T-helper 17 cell (primary cell): ENCODE results near the gene AGRN. TPM values are rescaled to one million over a fixed set of nuclear protein-coding genes. Genes with fewer than 3 reads are reported as not detected.
"Not testable (repeated sequence)": the region's sequence is repeated elsewhere in the genome, so short reads cannot be mapped to it uniquely, and the experiment has no call there.

Experiments
- ATAC-seq: fragments of 150-1000 bp; cut with Tn5 transposase; 2 replicates; pipeline ENCODE4 v1.10.0; 2021; ENCODE audit warnings: mild to moderate bottlenecking, moderate library complexity
- DNase-seq, 3 donors: peaks; one replicate each; pipeline versions ENCODE4 v3.0.0 to v3.0.0-alpha.2; 2020 to 2021
- H3K9me3 ChIP-seq: one replicate; pipeline ENCODE4 v1.7.0; 2013; ENCODE audit warnings: low read length, mild to moderate bottlenecking; ENCODE audit not compliant: control insufficient read depth, poor library complexity, severe bottlenecking
- H3K27ac Mint-ChIP-seq: one replicate; pipeline ENCODE4 v1.8.0; 2022; ENCODE audit warnings: mild to moderate bottlenecking, moderate library complexity, mixed read lengths
- H3K27me3 Mint-ChIP-seq: one replicate; pipeline ENCODE4 v1.8.0; 2022; ENCODE audit warnings: mixed read lengths
- H3K36me3 Mint-ChIP-seq: one replicate; pipeline ENCODE4 v1.8.0; 2022; ENCODE audit warnings: low read depth, mixed read lengths
- H3K4me1 Mint-ChIP-seq: one replicate; pipeline ENCODE4 v1.8.0; 2022; ENCODE audit warnings: mild to moderate bottlenecking, mixed read lengths
- H3K4me3 Mint-ChIP-seq: one replicate; pipeline ENCODE4 v1.8.0; 2022; ENCODE audit warnings: mild to moderate bottlenecking, moderate library complexity, mixed read lengths
- total RNA-seq, 4 donors: library from RNA in 2 of 4; stranded (reverse) in 2 of 4; gene quantifications; one replicate each; pipeline ENCODE4 v1.2.3 and lab custom pipeline; 2022 to 2026

The AGRN gene
- total RNA-seq, 2 donors from 2014 or later = 1.2 to 1.4 TPM

DNA sequence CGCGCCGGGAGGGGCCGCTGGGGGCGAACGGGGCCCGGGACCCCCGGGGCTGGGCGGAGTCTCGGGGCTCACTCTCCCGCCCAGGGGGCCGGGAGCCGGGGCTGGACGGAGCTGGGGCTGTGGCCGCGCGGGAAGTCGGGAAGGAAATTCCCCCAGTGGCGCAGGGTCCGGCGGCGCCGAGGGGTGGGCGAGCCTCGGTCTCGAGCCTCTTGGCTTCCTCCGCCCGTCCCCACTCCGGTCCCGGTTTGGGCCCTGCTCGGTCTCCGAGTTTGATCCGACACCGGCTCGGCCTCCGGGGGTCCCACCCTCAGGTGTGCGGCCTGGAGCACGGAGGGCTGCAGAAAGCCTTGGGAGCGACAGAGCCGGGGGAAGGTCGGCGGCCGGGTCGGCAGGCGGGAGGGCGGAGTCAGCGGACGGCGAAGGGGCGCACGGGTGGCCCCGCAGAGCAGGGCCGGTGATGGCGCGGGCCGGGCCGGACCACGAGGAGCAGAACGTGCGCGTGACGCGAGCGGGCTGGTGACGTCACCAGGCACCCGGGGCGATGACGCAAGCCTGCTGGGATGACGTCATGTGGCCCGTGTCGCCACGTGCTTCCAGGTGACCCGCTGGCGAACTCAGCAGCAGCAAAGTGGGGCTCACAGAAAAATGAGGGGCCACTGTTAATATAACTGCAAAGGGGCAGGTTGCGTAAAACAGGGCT lies 19.4 kb upstream of the AGRN start:
- Mint-ChIP-seq H3K4me1 (peaks cover 18% of the 10 kb centered on the region), H3K27ac (peak overlapping the region; percentile 82), H3K27me3 (peaks cover 21% of the 10 kb centered on the region), H3K4me3 (peak overlapping the region; percentile 80), H3K36me3 (peaks cover 4% of the 10 kb centered on the region)
- no peaks in the 10 kb centered on the region for H3K9me3 ChIP-seq
- DNase-seq = peak; percentile 54 to 72 (median 64)
- ATAC-seq = peak; percentile 58

DNA sequence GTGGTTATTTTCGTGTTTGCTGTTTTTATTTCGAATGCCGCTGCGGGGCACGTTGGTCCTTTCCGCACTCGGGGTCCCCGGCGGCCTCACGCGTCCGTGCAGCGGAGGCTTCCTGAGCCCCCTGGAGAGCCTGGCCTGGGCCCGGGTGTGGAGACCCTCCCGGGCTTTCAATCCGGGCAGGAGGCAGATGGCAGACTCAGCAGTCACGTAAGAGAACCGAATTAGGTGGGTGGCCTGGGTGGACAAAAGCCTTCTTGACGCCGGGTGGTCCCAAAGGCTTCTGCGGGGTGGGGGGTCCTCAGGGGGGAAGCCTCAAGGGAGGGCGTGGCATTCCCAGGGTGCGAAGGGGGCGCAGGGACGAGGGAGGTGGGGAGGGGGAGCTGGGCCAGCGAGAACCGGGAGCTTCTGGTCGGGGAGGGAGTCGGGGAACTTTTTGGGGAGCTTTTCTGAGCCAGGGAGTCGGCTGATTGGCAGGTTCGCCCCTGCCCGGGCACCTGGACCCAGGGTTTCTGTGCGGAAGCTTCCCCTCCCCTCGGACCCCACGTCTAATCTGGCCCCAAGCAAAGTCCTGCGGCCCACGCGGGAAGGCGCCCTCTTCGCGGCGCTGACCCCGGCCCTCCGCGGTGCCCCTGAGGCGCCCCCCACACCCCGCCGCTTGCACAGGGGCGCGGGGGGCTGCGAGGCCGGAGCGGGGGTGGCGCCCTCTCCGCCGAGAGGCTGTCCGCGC lies 18.7 kb upstream of the AGRN start:
- ATAC-seq = no peak
- H3K27ac Mint-ChIP-seq = peak overlapping the region; percentile 82
- peaks cover 4% of the 10 kb centered on the region for H3K36me3 Mint-ChIP-seq
- H3K27me3 Mint-ChIP-seq = peaks cover 24% of the 10 kb centered on the region
- peak overlapping the region; percentile 80 for H3K4me3 Mint-ChIP-seq
- peaks cover 15% of the 10 kb centered on the region for H3K4me1 Mint-ChIP-seq
- no peaks in the 10 kb centered on the region for H3K9me3 ChIP-seq
- DNase-seq = no peak

DNA sequence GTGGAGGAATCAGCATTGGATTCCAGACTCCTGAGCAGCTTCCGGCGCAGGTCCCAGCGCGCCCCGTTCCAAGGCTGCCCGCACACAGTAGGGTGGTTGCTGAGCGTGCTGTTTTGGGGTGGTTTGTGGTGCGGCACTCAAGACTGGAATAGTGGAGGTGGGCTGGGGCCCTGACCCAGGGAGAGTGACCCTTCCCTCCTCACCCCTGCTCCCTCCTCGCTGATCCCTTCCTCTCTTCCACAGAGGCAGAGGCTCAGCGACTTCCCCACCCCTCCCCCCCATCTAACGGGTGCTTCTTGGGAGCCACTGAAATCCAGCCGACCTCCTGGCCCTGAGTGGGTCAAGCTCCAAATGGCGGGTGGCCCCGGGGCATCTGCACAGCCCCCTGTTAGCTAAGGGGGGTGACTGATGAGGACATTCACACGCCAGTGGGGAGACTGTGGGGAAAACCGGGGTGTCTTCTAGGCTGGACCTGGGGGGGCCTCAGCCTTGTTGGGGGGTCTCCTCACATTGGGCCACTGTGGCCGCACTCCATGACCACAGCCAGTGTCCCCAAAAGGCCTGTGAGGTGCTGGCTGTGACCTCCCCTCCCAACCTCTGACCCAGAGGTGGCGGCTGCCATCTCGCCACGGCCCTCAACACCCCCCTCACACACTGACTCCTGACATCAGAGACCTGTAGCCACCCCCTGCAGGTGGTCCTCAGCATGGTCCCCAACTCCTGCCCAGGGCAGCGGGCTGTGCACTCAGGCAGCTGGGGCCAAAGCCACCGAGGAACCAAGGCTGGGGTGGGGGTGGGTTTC lies 16.1 kb upstream of the AGRN start:
- Mint-ChIP-seq H3K27me3 (peaks cover 42% of the 10 kb centered on the region), H3K27ac (no peak overlapping the region), H3K4me3 (no peak overlapping the region), H3K4me1 (peaks cover 9% of the 10 kb centered on the region), H3K36me3 (peaks cover 4% of the 10 kb centered on the region)
- ATAC-seq (no peak), DNase-seq (no peak)
- no peaks in the 10 kb centered on the region for H3K9me3 ChIP-seq

DNA sequence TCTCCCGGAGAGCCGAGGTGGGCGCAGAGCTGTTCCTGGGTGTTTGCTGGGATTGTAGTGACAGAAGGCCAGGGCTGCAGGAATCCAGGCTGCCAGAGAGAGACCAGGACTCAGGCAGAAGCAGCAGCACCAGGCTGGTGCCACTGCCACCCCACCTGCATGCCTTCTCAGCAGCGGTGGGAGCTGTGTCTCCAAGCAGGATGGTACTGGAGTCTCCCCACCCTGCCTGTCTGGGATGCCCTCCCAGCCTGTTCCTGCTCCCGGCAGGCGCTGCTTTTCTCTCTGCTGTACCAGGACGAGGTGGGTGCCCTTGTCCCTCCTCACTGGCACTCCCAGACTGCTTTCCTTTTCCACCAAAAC lies 15.5 kb upstream of the AGRN start:
- H3K27ac Mint-ChIP-seq = no peak overlapping the region
- H3K9me3 ChIP-seq = no peaks in the 10 kb centered on the region
- DNase-seq (no peak), ATAC-seq (no peak)
- H3K27me3 Mint-ChIP-seq = peaks cover 45% of the 10 kb centered on the region
- H3K4me3 Mint-ChIP-seq = no peak overlapping the region
- H3K36me3 Mint-ChIP-seq = peaks cover 4% of the 10 kb centered on the region
- H3K4me1 Mint-ChIP-seq = peaks cover 12% of the 10 kb centered on the region

DNA sequence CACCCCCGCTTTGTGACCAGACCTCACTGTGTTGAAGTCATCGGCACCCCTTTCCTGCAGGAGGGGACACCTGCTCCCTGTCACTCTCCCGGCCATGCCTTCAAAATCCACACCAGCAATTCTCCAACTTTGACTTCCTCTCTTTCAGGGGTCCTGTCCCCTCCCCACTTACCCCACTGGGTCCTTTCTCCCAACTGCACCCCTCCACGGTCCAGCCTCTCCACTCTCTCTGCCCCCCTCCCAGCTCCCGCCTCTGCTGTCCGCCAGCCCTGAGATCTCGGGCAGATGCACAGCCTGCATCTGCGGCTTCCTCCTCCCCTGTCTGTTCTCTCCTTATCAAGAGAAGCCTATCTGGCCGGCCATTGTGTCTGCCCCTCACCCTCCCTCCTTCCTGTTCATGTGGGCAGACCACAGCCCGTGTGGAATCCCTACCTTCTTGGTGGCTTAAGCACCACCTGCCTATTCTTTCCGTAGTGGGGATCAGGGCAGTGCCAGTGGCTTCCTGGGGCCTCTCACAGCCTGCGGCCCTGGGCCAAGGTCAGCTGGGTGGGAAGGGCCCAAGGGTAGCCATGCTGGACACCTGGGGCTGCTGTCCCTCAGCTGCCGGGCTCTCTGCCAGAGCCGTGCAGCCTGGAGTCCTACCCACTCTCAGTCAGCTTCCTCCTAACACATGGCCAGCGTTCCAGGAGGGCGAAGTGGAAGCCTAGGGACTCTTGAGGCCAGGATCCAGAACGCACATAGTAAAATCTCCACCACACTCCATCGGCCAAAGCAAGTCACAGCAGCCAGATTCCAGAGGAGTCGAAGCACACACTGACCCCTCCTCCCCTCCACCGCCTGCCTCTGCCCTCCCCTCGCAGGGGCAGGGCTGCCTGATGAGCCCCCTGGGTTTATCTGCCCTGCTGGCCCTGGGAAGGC lies 14.9 kb upstream of the AGRN start:
- ATAC-seq = no peak
- DNase-seq = no peak
- H3K9me3 ChIP-seq = no peaks in the 10 kb centered on the region
- Mint-ChIP-seq H3K4me1 (peaks cover 12% of the 10 kb centered on the region), H3K27ac (no peak overlapping the region), H3K4me3 (peak overlapping the region; percentile 47), H3K36me3 (peaks cover 4% of the 10 kb centered on the region), H3K27me3 (peaks cover 45% of the 10 kb centered on the region)

DNA sequence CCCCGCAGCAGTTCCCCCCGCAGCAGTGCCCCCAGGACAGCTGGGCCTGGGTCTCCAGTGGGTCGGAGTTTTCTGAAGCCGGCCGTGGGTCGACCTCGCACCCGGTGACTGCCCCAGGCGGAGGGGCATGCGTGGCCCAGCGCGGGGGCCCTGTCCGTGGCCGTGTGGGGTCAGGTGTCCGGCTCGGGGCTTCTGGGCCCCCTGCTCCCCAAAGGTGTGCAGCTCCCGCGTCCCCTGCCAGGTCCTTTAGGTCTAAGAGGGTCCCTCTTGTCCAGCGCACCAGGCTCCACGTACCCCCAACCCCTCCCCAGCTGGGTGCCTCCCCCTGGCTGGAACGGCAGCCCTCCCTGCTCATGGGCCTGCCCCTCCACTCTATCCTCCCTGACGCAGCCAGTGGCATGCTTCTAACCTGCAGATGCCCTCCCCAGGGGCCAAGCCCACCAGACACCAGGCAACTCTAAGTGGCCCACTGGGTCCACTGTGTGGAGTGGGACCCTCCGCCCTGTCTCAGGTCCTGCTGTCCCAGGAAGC lies 14.1 kb upstream of the AGRN start:
- peaks cover 2% of the 10 kb centered on the region for H3K36me3 Mint-ChIP-seq

DNA sequence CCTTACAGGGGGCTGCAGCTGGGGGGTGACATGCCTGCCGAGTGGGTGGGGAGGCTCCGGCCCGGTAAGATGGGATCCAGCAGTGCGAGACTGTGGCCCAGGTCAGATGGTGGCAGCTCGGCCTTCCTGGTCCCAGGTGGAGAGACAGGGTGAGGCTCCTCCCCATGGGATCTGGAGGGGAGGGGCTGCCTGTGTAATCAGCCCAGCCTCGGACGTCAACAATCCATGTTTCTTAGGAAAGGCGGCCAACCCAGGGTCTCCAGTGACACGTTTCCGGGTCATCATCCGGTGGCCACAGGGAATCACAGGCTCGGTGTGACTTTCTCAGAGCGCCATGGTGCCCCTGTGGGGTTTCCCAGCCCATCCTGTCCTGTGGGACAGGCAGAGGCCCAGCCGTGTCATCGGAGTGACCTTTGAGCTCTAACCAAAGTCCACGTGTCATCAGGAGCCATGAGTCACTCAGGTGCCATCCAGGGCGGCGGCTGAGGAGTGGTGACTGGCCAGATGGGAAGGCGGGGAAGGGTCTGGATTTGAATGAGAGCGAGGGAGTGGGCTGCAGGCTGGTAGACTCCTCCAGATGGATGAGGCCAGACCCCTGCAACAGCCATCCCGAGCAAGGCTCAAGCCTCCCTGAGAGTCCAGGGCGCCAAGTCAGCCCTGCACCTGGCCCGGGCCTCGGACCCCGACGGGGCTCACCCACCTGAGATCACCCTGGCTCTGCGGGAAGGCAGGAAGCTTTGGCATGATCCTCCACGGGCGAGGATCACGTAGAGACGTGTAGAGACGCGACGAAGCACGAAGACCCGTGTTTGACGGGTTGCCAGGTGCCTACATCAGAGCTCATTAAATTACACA lies 13.4 kb upstream of the AGRN start:
- Mint-ChIP-seq H3K36me3 (peaks cover 2% of the 10 kb centered on the region), H3K27ac (no peak overlapping the region), H3K4me3 (no peak overlapping the region), H3K4me1 (peaks cover 12% of the 10 kb centered on the region), H3K27me3 (peaks cover 45% of the 10 kb centered on the region)
- H3K9me3 ChIP-seq = no peaks in the 10 kb centered on the region
- ATAC-seq (no peak), DNase-seq (no peak)

More for the DNA sequence above, 14.1 kb upstream of the AGRN start:
- Mint-ChIP-seq H3K27me3 (peaks cover 45% of the 10 kb centered on the region), H3K4me1 (peaks cover 12% of the 10 kb centered on the region), H3K27ac (no peak overlapping the region), H3K4me3 (no peak overlapping the region)
- DNase-seq (peak in 1 of 3 donors; percentile 3), ATAC-seq (no peak)
- H3K9me3 ChIP-seq = no peaks in the 10 kb centered on the region

DNA sequence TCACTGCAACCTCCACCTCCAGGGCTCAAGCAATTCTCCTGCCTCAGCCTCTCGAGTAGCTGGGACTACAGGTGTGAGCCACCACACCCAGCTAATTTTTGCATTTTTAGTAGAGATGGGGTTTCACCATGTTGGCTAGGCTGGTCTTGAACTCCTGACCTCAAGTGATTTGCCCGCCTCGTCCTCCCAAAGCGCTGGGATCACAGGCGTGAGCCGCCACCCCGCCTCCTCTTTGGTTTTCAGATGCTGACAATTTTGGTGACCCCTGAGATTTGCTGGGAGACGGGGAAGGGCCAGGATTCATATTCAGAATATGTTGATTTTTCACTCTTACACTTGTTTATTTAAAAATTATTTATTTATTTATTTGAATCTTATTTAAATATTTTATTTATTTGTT lies 9.8 kb upstream of the AGRN start:
- H3K36me3 Mint-ChIP-seq, H3K9me3 ChIP-seq, ATAC-seq, H3K4me3 Mint-ChIP-seq, H3K27ac Mint-ChIP-seq, DNase-seq: not testable (repeated sequence)
- H3K27me3 Mint-ChIP-seq = peaks cover 27% of the 10 kb centered on the region
- peaks cover 20% of the 10 kb centered on the region for H3K4me1 Mint-ChIP-seq

DNA sequence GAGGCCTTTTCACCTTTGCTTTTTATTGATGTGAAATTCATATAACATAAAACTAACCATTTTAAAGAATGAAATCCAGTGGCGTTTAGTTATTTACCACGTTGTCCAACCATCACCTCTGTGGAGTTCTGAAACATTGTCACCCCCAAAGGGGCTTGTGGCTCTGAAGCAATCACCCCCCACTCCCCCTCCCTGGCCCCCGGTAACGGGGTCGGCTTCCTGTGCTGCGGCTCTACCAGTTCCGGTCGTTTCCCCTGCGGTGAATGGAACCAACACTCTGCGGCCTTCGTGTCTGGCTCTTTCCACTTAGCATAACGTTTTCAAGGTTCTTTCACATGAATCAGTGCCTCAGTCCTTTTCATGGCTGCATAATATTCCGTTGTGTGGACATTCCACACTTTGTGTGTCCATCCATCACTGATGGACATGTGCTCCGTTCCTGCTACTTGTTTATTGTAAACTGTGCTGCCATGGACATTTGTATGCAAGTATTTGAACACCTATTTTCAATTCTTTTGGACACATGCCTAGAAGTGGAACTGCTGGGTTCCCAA lies 8.4 kb upstream of the AGRN start:
- DNase-seq (no peak), ATAC-seq (no peak)
- peaks cover 6% of the 10 kb centered on the region for H3K36me3 Mint-ChIP-seq
- no peak overlapping the region for H3K27ac Mint-ChIP-seq
- H3K4me1 Mint-ChIP-seq = peaks cover 18% of the 10 kb centered on the region
- no peak overlapping the region for H3K4me3 Mint-ChIP-seq
- H3K9me3 ChIP-seq = no peaks in the 10 kb centered on the region
- peaks cover 19% of the 10 kb centered on the region for H3K27me3 Mint-ChIP-seq

DNA sequence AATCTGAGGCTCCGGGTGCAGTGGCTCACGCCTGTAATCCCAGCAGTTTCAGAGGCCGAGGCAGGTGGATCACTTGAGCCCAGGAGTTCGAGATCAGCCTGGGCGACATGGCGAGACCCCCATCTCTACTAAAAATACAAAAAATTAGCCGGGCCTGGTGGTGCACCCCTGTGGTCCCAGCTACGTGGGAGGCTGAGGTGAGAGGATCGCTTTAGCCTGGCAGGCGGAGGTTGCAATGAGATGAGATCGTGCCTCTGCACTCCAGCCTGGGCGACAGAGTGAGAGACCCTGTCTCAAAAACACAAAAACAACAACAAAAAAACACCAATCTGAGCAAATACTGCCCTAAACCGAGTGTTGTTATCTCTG lies 7.2 kb upstream of the AGRN start:
- Mint-ChIP-seq H3K4me1 (peaks cover 21% of the 10 kb centered on the region), H3K4me3 (peak overlapping the region; percentile 98), H3K27me3 (peaks cover 12% of the 10 kb centered on the region), H3K27ac (peak overlapping the region; percentile 98)
- not testable (repeated sequence) for DNase-seq, H3K9me3 ChIP-seq, H3K36me3 Mint-ChIP-seq
- ATAC-seq = peak; percentile 4

DNA sequence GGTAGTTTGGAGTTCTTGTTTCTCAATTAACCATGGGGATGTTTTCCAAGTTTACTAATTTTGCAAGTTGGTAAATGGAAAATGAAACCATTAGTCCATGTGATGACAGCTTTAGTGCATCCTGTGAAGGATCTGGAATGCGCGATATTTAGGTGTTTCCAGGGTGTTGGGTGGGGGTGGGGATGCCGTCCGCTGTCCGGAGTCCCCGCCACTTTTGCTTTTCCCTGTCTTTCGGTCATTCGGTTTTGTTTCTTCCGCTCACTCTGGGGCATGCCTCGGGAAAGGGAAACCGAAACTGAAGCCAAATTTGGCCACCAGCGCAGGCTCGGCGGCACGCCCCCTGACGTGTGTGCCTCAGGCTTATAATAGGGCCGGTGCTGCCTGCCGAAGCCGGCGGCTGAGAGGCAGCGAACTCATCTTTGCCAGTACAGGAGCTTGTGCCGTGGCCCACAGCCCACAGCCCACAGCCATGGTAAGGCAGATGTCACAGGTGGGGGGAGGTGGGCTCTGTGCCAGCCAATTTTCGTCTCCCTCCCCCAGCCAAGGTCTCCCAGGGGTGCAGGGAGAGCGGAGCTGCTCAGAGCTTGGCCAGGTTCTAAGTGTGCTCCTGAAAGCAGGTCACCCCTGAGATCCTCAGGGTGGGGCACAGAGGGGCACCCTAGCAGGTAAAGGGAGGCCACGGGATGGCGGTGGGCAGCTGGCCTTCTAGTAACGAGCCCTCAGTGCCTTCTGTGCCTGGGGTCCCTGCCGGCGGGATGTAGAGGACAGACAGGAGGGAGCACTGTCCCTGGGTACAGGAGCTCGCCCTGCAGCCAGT lies 6.6 kb upstream of the AGRN start, which contains the start of gene ISG15:
Gene ISG15 (plus strand): TSS at position 393 of the 817 bp plus-strand sequence. CDS start 77 bp downstream, at position 470.
- ATAC-seq (peak; percentile 96), DNase-seq (peak; percentile 79 to 81 (median 80))
- no peaks in the 10 kb centered on the region for H3K9me3 ChIP-seq
- peaks cover 6% of the 10 kb centered on the region for H3K36me3 Mint-ChIP-seq
- H3K4me3 Mint-ChIP-seq = peak within 1 kb of the TSS; percentile 98
- H3K27ac Mint-ChIP-seq = peak within 1 kb of the TSS; percentile 98
- H3K4me1 Mint-ChIP-seq = peaks cover 21% of the 10 kb centered on the region
- H3K27me3 Mint-ChIP-seq = peaks cover 7% of the 10 kb centered on the region
